Measurements from ENCODE around the gene MEX3D.
"Not testable (repeated sequence)": the region's sequence is repeated elsewhere in the genome, so short reads cannot be mapped to it uniquely, and the experiment has no call there.

Gene MEX3D

DNA sequence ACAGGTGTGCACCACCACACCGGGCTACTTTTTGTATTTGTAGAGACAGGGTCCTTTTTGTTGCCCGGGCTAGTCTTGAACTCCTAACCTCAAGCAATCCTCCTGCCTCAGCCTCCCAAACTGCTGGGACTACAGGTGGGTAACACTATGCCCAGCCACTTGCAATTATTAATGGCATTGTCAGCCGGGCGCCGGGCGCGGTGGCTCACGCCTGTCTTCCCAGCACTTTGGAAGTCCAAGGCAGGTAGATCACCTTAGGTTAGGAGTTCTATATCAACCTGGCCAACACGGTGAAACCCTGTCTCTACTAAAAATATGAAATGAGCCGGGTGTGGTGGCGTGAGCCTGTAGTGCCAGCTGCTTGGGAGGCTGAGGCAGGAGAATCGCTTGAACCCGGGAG, 2.7 kb upstream of the MEX3D start:
- no peak for DNase-seq

DNA sequence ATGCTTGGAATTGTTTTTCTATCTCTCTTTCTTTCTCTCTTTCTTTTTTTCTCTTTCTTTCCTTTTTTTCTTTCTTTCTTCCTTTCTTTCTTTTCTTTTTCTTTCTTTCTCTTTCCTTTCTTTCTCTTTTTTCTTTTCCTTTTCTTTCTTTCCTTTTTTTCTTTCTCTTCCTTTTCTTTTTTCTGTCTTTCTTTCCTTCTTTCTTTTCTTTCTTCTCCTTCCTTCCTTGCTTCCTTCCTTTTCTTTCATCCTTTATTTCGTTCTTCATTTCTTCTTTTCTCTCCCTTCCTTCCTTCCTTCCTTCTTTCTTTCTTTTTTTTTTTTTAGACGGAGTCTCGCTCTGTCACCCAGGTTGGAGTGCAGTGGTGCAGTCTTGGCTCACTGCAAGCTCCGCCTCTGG, 1.9 kb upstream of the MEX3D start:
- no peak for DNase-seq

GRCh38 chr19:1567848-1568227, 287 bp downstream of the MEX3D start:
- no peak for DNase-seq

- no peak for DNase-seq
Measured at GRCh38 chr19:1567116-1567847, 843 bp downstream of the MEX3D start.

DNA sequence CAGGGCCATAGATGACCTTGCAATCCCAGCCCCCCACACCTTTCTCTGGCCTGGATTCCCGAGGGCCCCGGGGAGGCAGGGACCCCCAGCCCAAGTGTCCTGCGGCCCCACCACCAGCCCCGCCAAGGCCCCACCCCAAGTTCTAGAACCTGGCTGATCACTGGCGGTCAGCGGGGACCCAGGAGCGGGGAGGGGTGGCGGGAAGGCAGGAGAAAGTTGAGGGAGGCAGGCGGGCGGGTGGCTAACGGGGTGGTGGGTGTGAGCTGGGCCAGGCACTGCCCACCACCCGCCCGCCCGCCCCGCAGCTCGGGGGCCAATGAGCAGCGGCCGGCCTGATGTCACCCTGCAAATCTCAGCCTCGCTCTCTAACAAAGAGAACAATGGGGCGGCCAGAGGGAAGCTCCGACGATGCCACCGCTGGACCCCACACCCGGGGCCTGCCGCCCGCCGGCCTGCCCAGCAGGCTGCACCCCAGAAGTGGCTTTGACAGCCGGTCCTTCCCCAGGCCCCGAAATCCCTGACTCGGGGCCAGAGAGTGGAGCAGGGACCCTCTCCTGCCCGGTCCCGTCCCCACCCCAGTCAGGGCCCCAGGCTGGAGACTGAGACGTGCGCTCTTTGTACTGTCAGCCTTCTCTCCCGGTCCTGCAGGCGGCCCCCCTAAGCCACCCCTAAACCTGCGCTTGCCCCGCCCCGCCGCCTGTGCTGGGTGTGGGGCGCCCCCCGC, 1.6 kb downstream of the MEX3D start:
- no peak for DNase-seq

DNA sequence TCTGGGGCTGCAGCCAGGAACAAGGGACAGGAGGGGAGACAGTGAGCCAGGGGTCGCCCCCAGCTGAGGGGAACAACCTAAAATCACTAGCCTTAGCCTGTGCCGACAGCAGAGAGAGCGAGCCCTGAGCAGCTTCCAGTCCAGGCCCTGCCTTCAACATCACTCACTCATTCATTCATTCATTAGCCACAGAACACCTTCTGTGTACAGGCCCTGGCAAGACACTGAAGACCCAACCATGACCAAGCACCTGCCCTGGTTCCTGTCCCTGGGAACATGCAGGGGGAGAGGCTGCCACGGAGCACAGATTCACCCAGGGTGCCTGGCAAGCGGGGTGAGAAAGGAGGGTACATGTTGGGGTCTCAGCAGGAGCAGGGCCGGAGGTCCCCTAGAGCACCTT, 4.9 kb downstream of the MEX3D start:
- no peak for DNase-seq

DNA sequence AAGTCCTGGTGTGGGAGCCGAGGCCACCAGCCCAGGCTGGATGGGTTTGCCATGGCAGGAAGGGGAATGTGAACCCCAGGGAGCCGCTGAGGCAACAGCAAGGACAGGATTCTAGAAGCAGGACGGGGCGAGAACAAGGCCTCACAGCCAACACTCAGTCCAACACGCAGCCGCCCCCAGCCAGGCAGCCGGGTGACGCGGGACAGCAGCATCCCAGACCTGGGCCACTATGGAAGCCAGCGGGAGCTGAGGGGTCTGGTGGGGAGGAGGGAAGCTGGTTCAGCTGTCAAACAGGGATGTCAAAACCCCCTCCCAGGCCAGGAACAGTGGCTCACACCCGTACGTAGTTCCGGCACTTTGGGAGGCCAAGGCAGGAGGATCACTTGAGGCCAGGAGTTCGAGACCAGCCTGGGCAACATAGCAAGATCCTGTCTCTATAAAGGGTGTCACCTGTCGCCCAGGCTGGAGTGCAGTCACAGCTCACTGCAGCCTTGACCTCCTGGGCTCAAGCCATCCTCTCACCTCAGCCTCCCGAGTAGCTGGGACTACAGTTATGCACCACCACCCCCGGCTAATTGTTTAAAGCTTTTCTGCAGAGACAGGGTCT, 6.8 kb downstream of the MEX3D start:
- DNase-seq = no peak

DNA sequence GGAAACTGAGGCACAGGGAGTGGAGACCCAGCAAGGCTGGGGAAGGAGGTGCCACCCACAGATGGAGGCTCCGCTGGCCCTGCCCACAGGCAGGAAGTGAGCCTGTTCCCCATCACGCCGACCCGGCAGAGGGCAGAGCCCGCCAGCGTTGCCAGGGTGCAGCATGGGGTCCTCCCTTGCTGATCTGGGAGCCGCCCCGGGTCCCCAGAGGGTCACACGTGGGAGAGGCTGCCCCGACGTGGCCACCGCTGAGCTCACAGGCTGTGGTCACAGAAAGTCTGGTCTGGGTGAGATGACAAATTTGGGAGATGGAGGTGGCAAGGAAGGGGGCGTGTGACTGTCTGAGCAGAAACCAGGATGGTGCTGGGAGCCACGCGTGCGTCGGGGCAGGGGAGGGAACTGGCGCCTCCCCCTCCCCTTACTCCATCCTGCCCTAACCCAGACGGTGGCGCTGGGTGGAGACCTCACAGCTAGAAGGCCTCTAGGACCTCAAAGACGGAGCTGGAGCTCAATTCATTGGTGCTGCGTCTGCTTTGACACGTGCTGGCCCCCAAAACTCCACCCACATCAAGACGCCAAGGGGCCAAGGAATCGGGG, 7.7 kb downstream of the MEX3D start:
- DNase-seq = no peak

DNA sequence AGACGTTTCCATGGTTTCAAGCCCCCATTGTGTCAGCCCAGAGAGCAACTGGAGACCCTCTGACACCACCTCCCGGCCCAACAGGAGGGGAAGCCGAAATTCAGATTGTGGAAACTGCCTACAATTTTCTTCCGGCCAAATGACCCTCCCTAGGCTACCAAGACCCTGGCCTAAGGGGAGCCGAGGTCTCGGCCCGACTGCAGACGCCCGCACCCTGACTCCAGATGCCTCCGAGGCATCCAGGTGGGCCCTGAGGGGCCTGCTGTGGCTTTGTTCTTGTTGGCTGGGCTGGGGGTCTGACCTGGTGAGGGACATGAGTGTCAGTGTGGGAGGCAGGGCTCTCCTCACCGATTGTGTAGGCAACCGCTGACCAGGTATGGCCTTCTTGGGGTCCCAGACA, 9.6 kb downstream of the MEX3D start:
- no peak for DNase-seq

DNA sequence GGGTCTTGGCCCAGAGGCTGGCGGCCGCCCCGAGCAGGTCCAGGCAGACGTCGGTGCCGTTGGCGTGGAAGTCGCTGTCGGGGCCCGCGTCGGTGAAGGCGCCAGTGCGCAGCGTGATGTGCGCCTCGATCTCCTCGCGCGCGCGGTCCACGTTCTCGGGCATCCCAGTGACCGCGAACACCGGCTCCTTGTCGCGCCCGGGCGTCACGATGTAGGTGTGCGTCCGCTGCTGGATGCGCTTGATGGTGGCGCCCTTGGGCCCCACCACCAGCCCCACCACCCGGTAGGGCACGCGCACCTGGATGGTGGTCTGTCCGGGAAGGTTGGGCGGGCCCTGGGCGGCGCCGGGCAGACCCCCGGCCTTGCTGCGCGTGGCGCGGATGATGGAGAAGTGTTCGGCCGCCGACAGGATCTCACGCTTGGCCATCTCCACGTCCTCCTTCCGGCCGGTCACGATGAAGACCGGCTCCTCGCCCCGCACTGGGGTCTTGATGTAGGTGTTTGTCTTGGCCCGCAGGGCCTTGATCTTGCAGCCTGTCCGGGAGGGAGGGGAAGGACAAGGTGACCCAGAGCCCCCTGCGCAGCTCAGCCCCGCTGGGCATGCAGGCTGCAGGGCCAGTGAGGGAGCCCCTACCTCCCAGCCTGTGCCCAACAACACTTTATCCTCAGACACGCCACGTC, 11.6 kb downstream of the MEX3D start:
- no peak for DNase-seq

DNA sequence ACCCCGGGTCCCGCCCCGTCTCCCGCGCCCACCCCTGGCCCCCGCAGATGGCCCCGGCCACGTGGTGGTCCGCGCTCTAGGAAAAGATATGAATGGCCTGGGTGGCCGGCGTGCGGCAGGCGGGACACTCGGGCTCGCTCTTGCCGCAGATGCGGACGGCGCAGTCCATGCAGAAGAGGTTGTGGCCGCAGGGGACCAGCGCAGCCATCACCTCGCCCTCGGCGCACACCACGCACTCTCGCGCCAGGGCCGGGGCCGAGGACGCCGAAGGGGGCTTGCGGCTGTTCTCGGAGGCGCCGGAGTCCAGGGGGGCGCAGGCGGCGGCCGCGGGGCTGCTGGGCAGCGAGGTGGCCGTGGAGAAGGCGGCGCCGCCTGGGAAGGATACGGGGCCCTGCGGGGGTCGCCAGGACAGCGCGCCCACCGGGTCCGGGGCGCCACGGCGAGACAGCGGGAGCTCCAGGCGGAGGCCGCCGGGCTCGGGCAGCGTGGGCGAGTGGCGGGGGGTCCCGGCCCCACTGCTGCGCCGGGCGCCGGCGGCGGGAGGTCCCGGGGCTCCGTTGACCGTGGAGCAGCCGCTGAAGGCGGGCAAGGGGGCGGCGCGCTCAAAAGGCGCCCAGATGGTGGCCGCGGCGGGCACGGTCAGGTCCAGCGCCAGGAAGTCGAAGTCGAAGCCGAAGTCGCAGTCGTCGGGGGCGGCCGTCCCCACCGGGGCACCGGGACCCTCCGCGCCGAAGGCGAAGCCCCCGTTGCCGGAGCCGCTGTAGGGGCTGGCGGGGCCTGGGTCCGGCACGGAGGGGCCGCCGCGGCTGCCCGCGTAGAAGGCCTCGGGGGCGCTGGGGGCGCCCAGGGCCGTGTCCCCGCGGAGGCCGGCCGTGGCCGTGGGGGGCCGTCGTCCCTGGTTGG, 12.4 kb downstream of the MEX3D start:
- DNase-seq = no peak

GRCh38 chr19:1554968-1555367, 13.2 kb downstream of the MEX3D start:
- no peak for DNase-seq

DNA sequence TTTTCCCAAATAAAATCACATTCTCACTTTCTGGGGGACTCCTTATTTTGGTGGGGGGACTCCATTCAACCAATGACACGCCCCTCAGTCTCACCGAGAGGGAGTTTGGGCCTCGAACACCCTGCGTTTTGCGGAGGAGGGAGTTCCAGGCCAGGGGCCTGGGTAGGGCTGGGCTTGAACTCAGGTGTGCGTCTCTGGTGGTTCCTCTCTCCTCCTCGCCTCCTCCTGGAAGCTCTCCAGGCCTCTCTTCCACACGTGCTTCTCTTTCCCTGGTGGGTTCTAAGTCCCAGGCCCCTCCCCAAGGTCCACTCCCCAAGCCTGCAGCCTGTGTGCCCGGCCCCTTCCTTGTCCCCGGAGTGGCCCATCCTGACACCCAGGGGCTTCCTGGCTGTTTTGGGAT, 14.7 kb downstream of the MEX3D start:
- no peak for DNase-seq

DNA sequence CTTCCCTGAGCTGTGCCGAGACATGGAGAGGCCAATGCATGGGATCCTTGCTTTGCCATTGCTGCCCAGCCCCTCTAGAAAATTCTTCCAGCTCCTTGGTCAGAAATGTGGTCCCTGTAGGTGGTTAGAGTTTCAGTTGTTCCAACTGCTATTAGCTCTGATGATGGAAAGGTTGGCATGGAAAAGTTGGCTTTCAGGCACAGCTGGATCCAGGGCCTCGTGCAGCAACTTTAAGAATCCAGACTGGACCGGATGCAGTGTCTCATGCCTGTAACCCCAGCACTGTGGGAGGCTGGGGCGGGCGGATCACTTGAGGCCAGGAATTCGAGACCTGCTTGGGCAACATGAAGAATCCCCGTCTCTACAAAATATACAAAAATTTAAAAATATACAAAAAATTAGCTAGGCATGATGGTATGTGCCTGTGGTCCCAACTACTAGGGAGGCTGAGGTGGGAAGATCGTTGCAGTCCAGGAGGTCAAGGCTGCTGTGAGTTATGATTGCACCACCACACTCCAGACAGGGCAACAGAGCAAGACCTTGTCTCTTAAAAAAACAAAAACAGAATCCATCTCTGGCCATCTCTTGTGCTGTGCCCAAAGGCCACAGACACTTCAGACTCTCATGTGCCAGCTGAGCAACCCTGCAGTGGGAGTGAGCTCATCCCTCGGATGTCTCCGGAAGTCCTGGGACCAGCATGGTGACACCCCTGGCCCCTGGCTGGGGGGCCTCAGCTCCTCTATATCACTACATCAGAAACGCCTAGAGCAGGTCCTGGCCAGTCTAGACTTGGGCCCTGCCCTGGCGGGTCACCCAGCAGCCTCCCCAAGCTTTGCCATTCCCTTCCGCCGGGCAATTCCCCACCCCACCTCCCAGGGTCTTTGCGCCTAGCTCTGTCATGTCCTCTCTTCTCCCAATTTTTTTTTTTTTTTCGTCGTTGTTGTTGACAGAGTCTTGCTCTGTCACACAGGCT, 16.8 kb downstream of the MEX3D start:
- DNase-seq = no peak

DNA sequence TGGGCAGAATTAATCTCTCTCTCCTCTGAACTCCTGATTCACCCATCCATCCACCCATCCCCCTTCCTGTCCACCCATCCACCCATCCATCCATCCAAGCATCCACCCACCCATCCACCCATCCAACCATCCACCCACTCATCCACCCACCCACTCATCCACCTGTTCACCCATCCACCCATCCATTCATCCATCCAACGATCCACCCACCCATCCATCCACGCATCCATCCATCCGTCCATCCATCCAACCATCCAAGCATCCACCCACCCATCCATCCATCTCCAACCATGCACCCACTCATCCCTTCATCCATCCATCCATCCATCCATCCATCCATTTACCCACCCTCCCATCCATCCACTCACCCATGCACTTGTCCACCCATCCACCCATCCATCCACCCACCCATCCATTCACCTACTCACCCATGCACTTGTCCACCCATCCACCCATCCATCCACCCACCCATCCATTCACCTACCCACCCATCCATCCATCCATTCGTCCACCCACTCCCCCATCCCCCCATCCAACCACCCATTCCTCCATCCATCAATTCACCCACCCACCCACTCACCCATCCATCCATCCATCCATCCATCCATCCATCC, 18.7 kb downstream of the MEX3D start:
- DNase-seq = no peak

DNA sequence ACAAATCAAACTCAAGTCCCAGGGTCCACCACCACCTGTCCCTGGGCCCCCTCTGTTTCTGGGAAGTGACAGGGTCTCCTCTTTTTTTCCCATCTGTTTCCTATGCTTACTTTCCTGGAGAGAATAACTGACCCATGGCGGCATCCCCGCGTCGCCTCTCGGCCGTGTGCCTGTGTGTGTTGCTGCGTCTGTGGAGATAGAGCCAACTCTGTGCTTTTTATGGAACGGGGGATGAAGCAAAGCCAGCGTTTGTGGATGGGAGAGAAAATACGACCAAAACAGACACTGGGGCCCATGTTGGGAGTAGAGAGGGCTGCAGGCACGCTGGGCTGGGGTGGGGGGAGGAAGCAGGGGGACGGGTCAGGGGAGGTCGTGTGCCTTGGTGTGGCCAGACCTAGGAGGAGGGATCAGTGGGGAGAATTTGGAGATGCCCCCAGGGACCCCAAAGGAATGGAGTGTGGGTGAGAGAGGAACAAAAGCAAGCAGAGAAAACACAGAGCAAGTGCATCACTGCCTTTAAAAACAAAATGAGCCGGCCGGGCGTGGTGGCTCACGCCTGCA, 27.7 kb downstream of the MEX3D start:
- no peak for DNase-seq

- not testable (repeated sequence) for DNase-seq
Measured at GRCh38 chr19:1539749-1540148, 28.4 kb downstream of the MEX3D start.

GRCh38 chr19:1538978-1539377, 29.1 kb downstream of the MEX3D start:
- no peak for DNase-seq

DNA sequence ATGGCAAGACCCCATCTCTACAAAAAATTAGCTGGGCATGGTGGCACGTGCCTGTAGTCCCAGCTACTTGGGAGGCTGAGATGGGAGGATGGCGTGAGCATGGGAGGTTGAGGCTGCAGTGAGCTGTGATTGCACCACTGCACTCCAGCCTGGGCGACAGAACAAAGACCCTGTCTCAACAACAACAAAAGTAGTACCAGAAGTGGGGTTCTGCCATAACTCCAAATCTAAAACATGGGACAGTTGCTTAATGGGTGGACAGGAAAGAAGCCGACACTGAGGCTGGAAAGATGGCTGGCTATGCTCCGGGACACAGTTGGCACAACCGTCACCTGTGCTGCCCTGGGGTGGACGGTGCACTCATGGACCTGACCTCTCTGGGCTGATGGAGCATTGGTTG, 32.4 kb downstream of the MEX3D start:
- not testable (repeated sequence) for DNase-seq

GRCh38 chr19:1534972-1535371, 33.2 kb downstream of the MEX3D start:
- no peak for DNase-seq
